Ovary (tissue), 9 donors: ENCODE data around the gene GALK1. TPM values are rescaled to one million over a fixed set of nuclear protein-coding genes. Genes with fewer than 3 reads are reported as not detected.
A peak's percentile ranks its signal among the peaks of the same experiment; 100 is the strongest.

Experiments used
- DNase-seq, 5 donors: peaks; one replicate each; pipeline ENCODE4 v3.0.0-alpha.2; 2019 to 2020
- H3K27ac ChIP-seq, 2 donors: fragments of 200-600 bp; one replicate each; pipeline versions ENCODE4 v1.5.1 to v1.8.0; 2019 to 2022
- H3K27me3 ChIP-seq: fragments of 200-600 bp; one replicate; pipeline ENCODE4 v1.8.0; 2022
- H3K36me3 ChIP-seq: fragments of 200-600 bp; sonication (generic); one replicate; pipeline ENCODE4 v1.5.1; 2019
- H3K4me1 ChIP-seq: one replicate; pipeline ENCODE4 v1.8.1; 2013; ENCODE audit warnings: mild to moderate bottlenecking, moderate library complexity; ENCODE audit not compliant: insufficient read depth
- H3K4me3 ChIP-seq: fragments of 200-600 bp; sonication (generic); one replicate; pipeline ENCODE4 v1.5.1; 2017
- H3K9me3 ChIP-seq, 2 donors: fragments of 200-600 bp in 1 of 2; sonication (generic) in 1 of 2; one replicate each; pipeline versions ENCODE4 v1.5.1 to v1.8.1; 2013 to 2019; ENCODE audit warnings: mild to moderate bottlenecking in 1 of 2, moderate library complexity in 1 of 2
- CTCF ChIP-seq, 3 donors: fragments of 450-650 bp in 2 of 3; fragments of 200-600 bp in 1 of 3; IDR thresholded peaks; one replicate each; pipeline versions ENCODE4 v1.5.1 to v1.8.0; 2016 to 2022; ENCODE audit warnings: antibody characterized with exemption in 3 of 3, mild to moderate bottlenecking in 1 of 3
- EP300 ChIP-seq: sonication (generic); formaldehyde crosslinking; IDR thresholded peaks from one replicate; pipeline ENCODE4 v1.6.1; 2017; ENCODE audit warnings: antibody characterized with exemption
- POLR2A ChIP-seq: fragments of 450-650 bp; IDR thresholded peaks from one replicate; pipeline ENCODE4 v1.6.1; 2017; ENCODE audit warnings: antibody characterized with exemption, mild to moderate bottlenecking, moderate library complexity
- WGBS, 3 donors: extraction: QIAGEN DNeasy Blood & Tissue Kit in 1 of 3; methylation state at CpG; one replicate each; pipeline versions ENCODE4 v1.1.5 to v1.1.7; 2013 to 2017; 5-methylcytosine and 5-hydroxymethylcytosine counted together
- intact Hi-C, 4 donors: fragments of 100-400 bp; cut with DNase I; formaldehyde crosslinking; loops; one replicate each; pipeline versions ENCODE4 v1.11.0 to v1.15.1; 2022 to 2023
- polyA plus RNA-seq, 2 donors: library from polyadenylated mRNA; stranded (reverse); fragments of 200-250 nt in 1 of 2; fragments of 350-450 nt in 1 of 2; fragmentation: Illumina TruSeq in 1 of 2; extraction: RNeasy Lipid Tissue Mini Kit (QIAGEN cat#74804) in 1 of 2; gene quantifications; one replicate each; pipeline ENCODE4 v1.2.3, GENCODE V29; 2013 to 2014
- total RNA-seq, 7 donors: library from RNA; depleted of rRNA in 2 of 7; stranded (reverse); fragments of >200 nt in 2 of 7; fragmentation: NEBNext Ultra II Directional in 3 of 7; extraction: Animal tissue kit (Norgen Biotek cat#: 25700) in 3 of 7; gene quantifications; one replicate each; pipeline versions ENCODE4 v1.1.0 to v1.2.4, GENCODE V29; 2016 to 2023
- donor health status: DM: no; HTN: no; CAD: no; lungs with moderate emphysema.
- donor health status: DM: no; HTN: no; CAD: no.
- donor health status: Bipolar disorder and iron deficiency.
- donor health status: DM: yes; HTN: yes; CAD: no.
- donor health status: DM: no; HTN: no; CAD: no.
- donor health status: DM: yes; HTN: yes; CAD: no.

GALK1 gene
- total and polyA plus RNA-seq, 9 donors: 0.33 to 35.1 (median 27.5) TPM

DNA sequence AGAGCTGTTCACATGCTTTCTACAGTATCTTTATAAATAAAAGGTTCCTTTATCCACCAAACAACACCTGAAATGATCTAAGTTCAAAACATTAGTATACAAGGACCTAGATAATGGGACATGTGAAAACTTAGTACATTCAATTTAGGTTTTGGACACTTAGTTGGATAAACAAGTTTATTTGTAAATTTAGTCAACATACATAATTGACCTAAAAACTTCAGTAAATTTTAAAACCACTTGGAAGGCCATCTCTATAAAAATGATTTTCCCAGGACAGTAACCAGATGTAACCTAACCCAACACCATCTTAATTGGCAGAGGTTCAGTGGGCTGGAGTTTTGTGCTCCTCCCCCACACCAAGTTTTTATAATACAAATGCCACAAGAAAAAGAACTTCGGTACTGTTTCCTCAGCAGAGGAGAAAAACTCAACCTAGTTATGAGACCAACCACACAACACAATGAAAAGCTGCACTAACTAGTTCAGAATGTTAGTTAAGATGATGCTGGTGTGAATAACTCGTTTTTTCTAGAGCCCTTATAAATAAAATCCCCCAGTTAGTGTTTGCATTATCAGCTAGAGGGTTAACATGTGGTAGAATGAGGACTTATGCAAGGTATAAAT lies 12.4 kb upstream of the GALK1 start:
- H3K36me3 ChIP-seq: no peaks in the 10 kb centered on the region
- H3K27ac ChIP-seq: peak overlapping the region in 1 of 2 donors; percentile 5
- H3K4me3 ChIP-seq: peak overlapping the region; percentile 87
- WGBS, 3 donors: 0 to 1% (median 0%) methylated on average over 2 of the region's 2 CpGs
- intact Hi-C loops: loop anchor here in 1 of 4 donors (10.0 kb wide), 1 partner anchor 97 kb away; the partner anchor contains the start of gene TRIM47
- H3K4me1 ChIP-seq: peaks cover 10% of the 10 kb centered on the region
- H3K27me3 ChIP-seq: no peaks in the 10 kb centered on the region
- peak in 2 of 5 donors; percentile 10 to 20 for DNase-seq
- no peaks in the 10 kb centered on the region for H3K9me3 ChIP-seq
- TF ChIP-seq EP300 (no peak), CTCF (IDR thresholded peaks at IDR 0.05) (no peak), POLR2A (no peak)

DNA sequence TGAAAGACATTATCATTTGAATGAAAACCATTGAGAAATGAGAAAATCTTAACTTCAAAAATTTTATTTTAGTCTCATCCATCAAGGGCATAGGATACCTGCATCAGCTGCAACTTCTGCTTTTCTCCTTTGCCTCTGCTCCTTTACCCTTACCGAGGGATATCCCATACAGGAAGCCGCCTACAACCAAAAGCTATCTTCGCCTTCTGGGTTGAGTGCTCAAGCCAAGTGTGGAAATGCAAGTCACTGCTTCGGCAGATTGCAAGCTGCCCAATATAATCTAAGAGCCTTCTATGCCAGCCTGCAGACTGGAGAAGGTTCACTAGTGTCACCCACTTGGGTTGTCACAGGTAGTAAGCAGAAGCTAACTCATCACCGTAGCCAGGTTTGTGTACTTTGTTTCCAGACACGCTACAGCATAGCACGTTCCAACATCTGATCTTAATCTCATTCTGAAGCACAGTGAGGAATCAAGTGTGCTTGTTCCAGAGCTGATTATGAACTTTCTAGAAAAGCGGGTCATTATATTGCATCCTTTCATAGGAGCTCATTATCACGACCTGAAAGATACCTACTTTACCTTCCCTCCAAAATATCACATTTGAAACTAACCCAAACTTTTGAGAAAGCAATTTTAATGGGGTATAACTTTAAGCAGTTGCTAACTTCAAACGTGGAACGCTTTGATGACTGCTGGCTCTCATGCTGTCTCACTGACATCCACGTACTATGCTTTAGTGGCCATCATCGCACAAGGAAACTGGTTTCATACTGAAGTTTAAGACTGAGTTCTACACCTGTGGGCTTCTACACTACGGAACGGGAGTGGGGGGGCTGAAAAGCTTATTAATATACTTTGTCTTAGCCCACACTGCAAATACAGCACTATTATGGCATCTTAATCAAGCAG lies 11.6 kb upstream of the GALK1 start:
- DNase-seq: peak in 3 of 5 donors; percentile 27 to 57 (median 48)
- Histone ChIP-seq H3K27ac (peak overlapping the region in 1 of 2 donors; percentile 5), H3K9me3 (no peaks in the 10 kb centered on the region), H3K36me3 (no peaks in the 10 kb centered on the region), H3K4me3 (peak overlapping the region; percentile 87), H3K4me1 (peaks cover 10% of the 10 kb centered on the region), H3K27me3 (no peaks in the 10 kb centered on the region)
- 28% methylated on average over 15 of the region's 15 CpGs for WGBS, 3 donors
- intact Hi-C loops: loop anchor here in 1 of 4 donors (10.0 kb wide), 1 partner anchor 98 kb away; the partner anchor contains the start of gene TRIM47
- no peak for TF ChIP-seq CTCF (IDR thresholded peaks at IDR 0.05)
- no peak for TF ChIP-seq EP300
- no peak for TF ChIP-seq POLR2A

- Histone ChIP-seq H3K4me1 (peaks cover 7% of the 10 kb centered on the region), H3K36me3 (no peaks in the 10 kb centered on the region), H3K27me3 (no peaks in the 10 kb centered on the region), H3K27ac (no peak overlapping the region), H3K9me3 (no peaks in the 10 kb centered on the region), H3K4me3 (no peak overlapping the region)
- DNase-seq: peak in 3 of 5 donors; percentile 56 to 63 (median 59)
- no peak for TF ChIP-seq CTCF (IDR thresholded peaks at IDR 0.05)
- TF ChIP-seq POLR2A: no peak
- TF ChIP-seq EP300: no peak
- WGBS, 3 donors: 50 to 57% (median 55%) methylated on average over 6 of the region's 6 CpGs
- intact Hi-C loops: loop anchor here in 1 of 4 donors (10.0 kb wide), 1 partner anchor 100 kb away; the partner anchor contains the start of gene TRIM47
Measured at GRCh38 chr17:75774991-75775668, 10.1 kb upstream of the GALK1 start.

DNA sequence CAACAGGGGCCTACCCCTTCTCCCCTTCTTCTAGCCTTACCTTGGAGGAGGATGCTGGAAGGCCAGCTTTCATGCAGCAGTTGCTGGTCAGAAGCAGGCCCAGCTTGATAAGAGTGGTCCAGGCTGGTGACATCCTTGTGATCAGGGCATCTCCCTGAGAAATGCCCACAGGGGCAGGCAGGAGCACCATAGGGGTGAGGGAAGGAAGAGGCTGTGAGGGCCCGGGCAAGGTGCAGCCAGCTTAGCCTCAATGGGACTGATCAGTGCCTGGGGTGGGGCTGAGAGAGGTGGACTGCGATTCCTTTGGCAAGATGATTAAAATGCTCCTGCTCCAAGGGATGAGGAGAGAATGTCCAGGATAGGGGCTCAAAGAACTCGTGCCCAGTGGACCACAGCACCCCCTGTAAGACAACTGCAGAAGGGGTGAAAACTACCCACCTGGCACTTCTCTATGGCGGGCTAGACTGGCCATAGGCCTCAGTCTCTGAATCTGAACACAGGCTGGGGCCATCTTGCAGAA lies 9.5 kb upstream of the GALK1 start:
- 80 to 89% (median 87%) methylated on average over 4 of the region's 4 CpGs for WGBS, 3 donors
- Histone ChIP-seq H3K36me3 (no peaks in the 10 kb centered on the region), H3K27ac (no peak overlapping the region), H3K4me1 (peaks cover 7% of the 10 kb centered on the region), H3K4me3 (no peak overlapping the region), H3K9me3 (no peaks in the 10 kb centered on the region), H3K27me3 (no peaks in the 10 kb centered on the region)
- peak in 3 of 5 donors; percentile 45 to 55 (median 52) for DNase-seq
- intact Hi-C loops: loop anchor here in 1 of 4 donors (10.0 kb wide), 1 partner anchor 100 kb away; the partner anchor contains the start of gene TRIM47
- TF ChIP-seq CTCF (IDR thresholded peaks at IDR 0.05) (no peak), POLR2A (no peak), EP300 (no peak)
